Left ventricle myocardium inferior (tissue), 1 donor: ENCODE data around the gene SKAP2. TPM values are rescaled to one million over a fixed set of nuclear protein-coding genes. Genes with fewer than 3 reads are reported as not detected.

Source experiments
- DNase-seq: peaks from one replicate; pipeline ENCODE4 v3.0.0-alpha.2; 2020
- H3K27ac ChIP-seq: fragments of 200-600 bp; replicated peaks from 2 replicates; pipeline ENCODE4 v1.8.0; 2021
- H3K27me3 ChIP-seq: fragments of 200-600 bp; 2 replicates; pipeline ENCODE4 v1.8.0; 2021; ENCODE audit warnings: low read depth
- H3K36me3 ChIP-seq: fragments of 200-600 bp; 2 replicates; pipeline ENCODE4 v1.8.0; 2021
- H3K4me1 ChIP-seq: fragments of 200-600 bp; 2 replicates; pipeline ENCODE4 v1.8.0; 2021
- H3K4me3 ChIP-seq: fragments of 200-600 bp; 2 replicates; pipeline ENCODE4 v1.8.0; 2021; ENCODE audit warnings: mild to moderate bottlenecking, moderate library complexity
- H3K9me3 ChIP-seq: fragments of 200-600 bp; replicated peaks from 2 replicates; pipeline ENCODE4 v1.8.0; 2021
- CTCF ChIP-seq: fragments of 200-600 bp; IDR thresholded peaks from 2 replicates; pipeline ENCODE4 v1.8.0; 2021; ENCODE audit warnings: antibody characterized with exemption, mild to moderate bottlenecking, borderline replicate concordance
- intact Hi-C: fragments of 100-400 bp; cut with micrococcal nuclease; formaldehyde crosslinking; loops from one replicate; pipeline ENCODE4 v1.11.0; 2022
- total RNA-seq: library from RNA; stranded (reverse); fragmentation: NEBNext Ultra II Directional; extraction: Animal tissue kit (Norgen Biotek cat#: 25700); gene quantifications from one replicate; pipeline ENCODE4 v1.2.1, GENCODE V29; 2021
- donor health status: DM: no; HTN: yes; CAD: no; lungs with severe emphysema.

The SKAP2 gene
- total RNA-seq, 1 donor from 2014 or later: 5.2 TPM

GRCh38 chr7:26656735-26657134 is 207.7 kb downstream of the SKAP2 start:
- intact Hi-C loops: no loop called here

GRCh38 chr7:26655781-26656180 is 208.6 kb downstream of the SKAP2 start:
- Histone ChIP-seq H3K27ac (no peak overlapping the region), H3K4me3 (no peak overlapping the region), H3K27me3 (peaks cover 51% of the 10 kb centered on the region), H3K9me3 (no peaks in the 10 kb centered on the region), H3K36me3 (no peaks in the 10 kb centered on the region), H3K4me1 (no peaks in the 10 kb centered on the region)
- no peak for TF ChIP-seq CTCF
- DNase-seq: no peak
- intact Hi-C loops: no loop called here

More at GRCh38 chr7:26656735-26657134, 207.7 kb downstream of the SKAP2 start:
- Histone ChIP-seq H3K4me1 (no peaks in the 10 kb centered on the region), H3K27me3 (peaks cover 61% of the 10 kb centered on the region), H3K4me3 (no peak overlapping the region), H3K27ac (no peak overlapping the region), H3K36me3 (no peaks in the 10 kb centered on the region), H3K9me3 (no peaks in the 10 kb centered on the region)
- DNase-seq: no peak
- TF ChIP-seq CTCF: no peak

- Histone ChIP-seq H3K9me3 (no peaks in the 10 kb centered on the region), H3K36me3 (no peaks in the 10 kb centered on the region), H3K4me1 (no peaks in the 10 kb centered on the region), H3K4me3 (no peak overlapping the region), H3K27me3 (peaks cover 38% of the 10 kb centered on the region), H3K27ac (no peak overlapping the region)
- intact Hi-C loops: no loop called here
- no peak for TF ChIP-seq CTCF
- DNase-seq: no peak
Observed at GRCh38 chr7:26653430-26654399, 210.7 kb downstream of the SKAP2 start.

- Histone ChIP-seq H3K4me3 (no peak overlapping the region), H3K9me3 (no peaks in the 10 kb centered on the region), H3K36me3 (no peaks in the 10 kb centered on the region), H3K4me1 (no peaks in the 10 kb centered on the region), H3K27me3 (peaks cover 27% of the 10 kb centered on the region), H3K27ac (no peak overlapping the region)
- no peak for TF ChIP-seq CTCF
- no peak for DNase-seq
- intact Hi-C loops: no loop called here
Observed at GRCh38 chr7:26652401-26653100, 211.8 kb downstream of the SKAP2 start.

GRCh38 chr7:26650103-26650502 is 214.3 kb downstream of the SKAP2 start:
- Histone ChIP-seq H3K4me3 (no peak overlapping the region), H3K4me1 (no peaks in the 10 kb centered on the region), H3K27me3 (peaks cover 6% of the 10 kb centered on the region), H3K27ac (no peak overlapping the region), H3K9me3 (no peaks in the 10 kb centered on the region), H3K36me3 (no peaks in the 10 kb centered on the region)
- no peak for TF ChIP-seq CTCF
- no peak for DNase-seq
- intact Hi-C loops: no loop called here
